ENCODE measurements around the gene RPL37A.
A peak's percentile ranks its signal among the peaks of the same experiment; 100 is the strongest.
"Not testable (repeated sequence)": the region's sequence is repeated elsewhere in the genome, so short reads cannot be mapped to it uniquely, and the experiment has no call there.

Gene RPL37A

GRCh38 chr2:216518566-216519119 lies 20.0 kb downstream of the RPL37A start:
- not testable (repeated sequence) for DNase-seq

DNA sequence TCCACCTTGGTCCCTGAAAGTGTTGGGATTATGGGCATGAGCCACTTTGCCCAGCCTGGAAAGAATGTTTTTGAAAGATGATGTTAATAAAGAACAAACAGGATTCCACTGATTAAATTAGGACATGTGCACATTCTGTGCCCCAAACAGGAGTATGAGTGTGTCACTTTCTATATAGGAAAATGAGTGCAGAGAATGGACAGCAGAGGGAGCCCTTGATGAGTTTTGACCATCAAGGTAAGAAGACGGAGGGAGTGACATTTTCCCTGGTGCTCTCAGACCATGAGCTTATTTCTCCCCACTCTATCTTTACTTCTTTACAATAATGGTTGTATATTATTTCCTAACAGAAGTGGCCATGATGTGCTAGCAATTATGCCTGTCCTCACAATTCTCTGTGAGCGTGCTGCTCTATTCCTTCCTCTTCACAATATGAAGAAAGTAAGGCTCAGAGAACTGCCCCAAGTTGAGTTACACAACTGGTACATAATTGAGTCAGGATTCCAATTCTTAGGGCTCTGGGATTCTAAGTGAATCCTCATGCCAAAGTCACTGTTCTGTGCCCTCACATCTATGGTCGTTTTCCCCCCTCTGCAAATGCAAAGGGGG lies 20.6 kb downstream of the RPL37A start:
- peak; percentile 74 for DNase-seq

DNA sequence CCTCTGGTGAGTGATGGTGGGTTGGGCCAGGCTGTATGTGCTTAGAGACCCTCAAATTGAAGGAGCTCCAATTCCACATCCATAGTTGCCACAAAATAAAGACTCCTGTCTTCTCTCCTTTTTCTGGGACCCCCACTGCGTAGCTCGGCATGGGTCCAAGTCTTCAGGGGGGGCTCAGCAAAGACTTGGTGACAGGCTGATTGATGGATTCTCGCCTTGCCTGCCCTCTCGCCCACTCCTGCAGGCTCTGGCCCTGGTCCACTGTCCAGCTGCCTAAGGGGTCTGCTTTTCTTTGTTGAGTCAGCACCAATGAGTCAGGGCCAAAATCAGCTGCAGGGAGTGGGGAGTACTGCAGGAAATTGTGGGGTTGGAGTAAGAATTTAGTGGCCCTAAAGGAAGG lies 21.5 kb downstream of the RPL37A start:
- DNase-seq = no peak

- no peak for DNase-seq
These were observed 24.4 kb downstream of the RPL37A start for GRCh38 chr2:216522892-216523502.

DNA sequence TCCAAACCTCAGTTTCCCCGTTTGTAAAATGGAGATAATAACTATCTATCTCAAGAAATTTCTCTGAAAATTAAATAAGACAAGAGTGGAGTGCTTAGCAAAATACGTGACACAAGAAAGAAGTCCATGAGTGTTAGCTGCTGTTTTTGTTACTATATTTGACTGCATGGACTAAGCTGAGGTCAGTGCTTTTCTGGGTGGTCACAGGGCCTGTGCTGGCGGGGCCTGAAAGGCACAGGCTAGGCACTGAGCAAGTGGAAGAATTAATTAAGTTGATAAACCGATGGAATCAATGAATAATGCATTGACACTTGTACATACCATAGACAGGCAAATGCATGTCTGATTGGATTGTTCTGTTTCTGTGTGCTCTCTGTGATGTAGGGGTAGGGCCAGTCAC lies 27.3 kb downstream of the RPL37A start:
- DNase-seq = no peak

DNA sequence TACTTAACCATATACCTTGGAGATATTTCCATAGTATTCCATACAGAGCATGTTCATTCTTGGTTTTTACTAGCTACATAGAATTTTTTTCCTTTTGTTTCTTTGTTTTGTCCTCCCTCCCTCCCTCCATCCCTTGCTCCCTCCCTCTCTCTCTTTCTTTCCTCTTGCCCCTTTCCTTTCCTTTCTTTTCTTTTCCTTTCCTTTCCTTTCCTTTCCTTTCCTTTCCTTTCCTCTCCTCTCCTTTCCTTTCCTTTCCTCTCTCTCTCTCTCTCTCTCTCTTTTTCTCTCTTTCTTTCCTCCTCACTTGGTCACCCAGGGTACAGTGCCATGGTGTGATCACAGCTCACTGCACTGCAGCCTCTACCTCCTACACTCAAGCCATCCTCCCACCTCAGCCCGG lies 28.3 kb downstream of the RPL37A start:
- DNase-seq = no peak

DNA sequence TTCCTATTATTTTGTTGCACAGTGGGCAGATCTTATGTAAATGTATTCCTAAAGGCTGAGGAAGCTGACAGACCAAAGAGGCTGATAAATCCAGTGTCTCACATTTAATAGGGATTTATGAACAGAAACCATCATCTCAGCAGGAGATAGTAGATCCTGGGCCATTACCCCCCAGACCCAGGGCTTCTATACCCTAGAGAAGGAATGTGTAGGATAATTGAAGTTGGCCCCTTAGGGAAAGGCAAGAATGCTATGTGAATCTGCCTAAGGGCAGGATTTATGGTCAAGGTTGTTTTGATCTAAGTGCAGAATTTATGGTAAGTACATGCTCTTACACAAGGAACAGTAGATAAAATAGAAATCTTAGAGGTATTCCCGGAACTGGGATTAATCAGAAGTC lies 29.0 kb downstream of the RPL37A start:
- no peak for DNase-seq

DNA sequence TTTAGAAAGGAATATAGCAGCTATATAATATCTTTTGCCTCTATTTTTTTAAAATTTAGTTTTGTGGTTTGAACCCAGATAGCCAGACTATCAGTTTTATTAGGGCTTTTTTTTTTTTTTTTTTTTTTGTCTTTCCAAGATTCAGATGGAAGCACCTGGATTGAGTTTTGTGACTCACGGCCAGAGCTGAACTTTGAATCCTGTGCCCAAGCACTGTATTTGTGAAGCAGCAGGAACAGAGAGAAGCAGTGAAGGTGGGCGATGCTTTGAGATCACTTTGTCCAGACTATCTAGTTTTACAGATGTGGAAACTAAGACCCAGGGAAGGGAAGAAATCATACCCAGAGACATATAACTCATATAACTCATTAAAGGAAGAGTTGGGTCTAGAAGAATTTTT lies 33.9 kb downstream of the RPL37A start:
- no peak for DNase-seq

GRCh38 chr2:216533609-216534008 lies 35.0 kb downstream of the RPL37A start:
- peak; percentile 62 for DNase-seq

- no peak for DNase-seq
These were observed 36.2 kb downstream of the RPL37A start for GRCh38 chr2:216534809-216535208.

- peak; percentile 87 for DNase-seq
These were observed 36.9 kb downstream of the RPL37A start for GRCh38 chr2:216535454-216535995.

DNA sequence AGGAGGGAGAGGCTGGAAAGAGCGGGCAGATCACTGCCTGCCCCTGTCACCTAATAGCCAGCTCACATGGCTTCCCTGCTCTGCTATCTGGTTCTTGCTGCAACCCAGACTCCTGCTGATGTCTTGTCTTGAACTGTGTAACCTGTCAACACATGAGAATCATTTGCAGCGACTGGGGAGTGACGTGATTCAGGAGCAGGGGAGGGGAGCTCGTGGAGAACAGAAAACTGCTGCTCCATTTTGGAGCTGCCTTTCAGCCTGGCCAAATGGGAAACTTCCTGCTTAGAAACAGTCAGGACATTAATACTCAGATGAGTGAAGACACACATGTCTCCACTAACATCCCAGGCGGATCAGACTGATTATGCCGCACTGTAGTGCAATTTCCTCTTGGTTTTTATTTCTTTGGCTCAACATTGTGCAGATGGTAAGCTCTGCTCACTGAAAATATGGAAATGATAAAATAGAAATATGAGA lies 38.1 kb downstream of the RPL37A start:
- DNase-seq = peak; percentile 70

GRCh38 chr2:216537366-216537765 lies 38.7 kb downstream of the RPL37A start:
- DNase-seq = no peak

GRCh38 chr2:216538538-216538937 lies 39.9 kb downstream of the RPL37A start:
- DNase-seq = no peak

DNA sequence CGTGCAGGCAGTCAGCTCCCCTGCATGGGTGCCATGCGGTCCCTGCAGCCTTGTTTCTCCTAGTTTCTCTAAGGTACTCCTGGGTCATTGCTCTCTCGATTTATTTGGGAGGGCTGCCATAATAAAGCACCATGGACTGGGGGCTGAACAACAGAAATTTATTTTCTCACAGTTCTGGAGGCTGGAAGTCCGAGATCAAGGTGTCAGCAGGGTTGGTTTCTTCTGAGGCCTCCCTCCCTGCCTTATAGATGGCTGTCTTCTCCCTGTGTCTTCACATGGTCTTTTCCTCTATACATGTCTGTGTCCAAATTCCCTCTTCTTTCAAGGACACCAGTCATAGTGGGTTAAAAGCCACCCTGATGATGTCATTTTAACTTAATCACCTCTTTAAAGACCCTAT lies 40.5 kb downstream of the RPL37A start:
- no peak for DNase-seq

DNA sequence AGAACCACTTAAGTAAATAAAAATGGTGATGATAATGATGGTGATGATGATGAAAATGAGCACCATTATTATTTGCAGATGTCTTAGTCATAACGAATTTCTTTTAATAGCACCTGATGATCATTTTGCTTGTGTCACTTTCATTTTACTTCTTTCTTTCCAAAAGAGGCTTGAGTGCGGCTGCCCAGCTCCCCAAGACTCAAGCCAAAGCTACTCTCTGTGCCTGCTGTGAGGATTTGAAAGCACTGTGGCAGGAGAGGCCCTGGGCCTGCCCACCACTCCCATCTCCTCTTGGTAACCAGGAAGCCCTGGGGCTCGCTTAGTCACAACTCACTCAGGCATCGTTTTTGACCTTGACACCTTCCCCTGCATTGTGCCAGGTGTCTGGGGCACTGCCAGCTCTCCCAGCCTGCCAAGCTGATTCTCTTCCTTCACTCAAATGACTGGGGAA lies 41.2 kb downstream of the RPL37A start:
- no peak for DNase-seq

- peak; percentile 69 for DNase-seq
These were observed 42.3 kb downstream of the RPL37A start for GRCh38 chr2:216540920-216541319.

DNA sequence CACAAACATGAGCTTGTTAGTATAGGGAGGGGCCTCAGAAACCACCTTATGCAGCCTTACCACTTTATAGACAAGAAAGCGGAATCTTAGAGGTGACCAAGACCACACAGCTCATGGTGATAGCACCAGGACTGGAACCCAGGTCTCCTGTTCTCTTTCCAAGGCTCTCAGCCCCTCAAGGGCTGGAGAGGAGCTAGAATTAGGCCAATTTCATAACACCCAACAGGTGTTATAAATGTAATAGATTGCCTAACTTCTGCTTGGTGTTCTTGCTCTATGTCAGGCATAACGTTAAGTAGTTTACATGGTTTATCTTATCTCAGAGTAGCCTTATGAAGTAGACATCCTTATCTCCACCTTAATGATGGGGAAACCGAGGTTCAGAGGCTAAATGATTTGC lies 42.9 kb downstream of the RPL37A start:
- DNase-seq = no peak

DNA sequence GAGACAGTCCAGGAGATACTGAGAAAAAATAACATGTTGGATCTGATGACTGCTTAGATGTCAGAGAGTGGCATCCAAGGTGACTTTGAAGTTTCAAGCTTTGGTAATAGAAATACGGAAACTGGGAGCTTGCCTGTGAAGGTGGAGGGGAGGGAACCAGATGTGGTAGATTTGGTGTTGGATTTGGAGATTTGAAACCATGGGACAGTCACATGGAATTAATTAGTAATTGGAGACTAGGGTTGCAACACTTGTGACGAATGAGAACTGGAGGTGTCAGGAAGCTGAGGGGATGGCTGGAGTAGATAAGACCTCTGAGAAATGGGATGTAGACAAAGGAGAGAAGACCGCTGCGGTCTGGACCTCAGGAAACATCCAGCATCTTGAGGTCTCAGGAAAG lies 46.7 kb downstream of the RPL37A start:
- no peak for DNase-seq

DNA sequence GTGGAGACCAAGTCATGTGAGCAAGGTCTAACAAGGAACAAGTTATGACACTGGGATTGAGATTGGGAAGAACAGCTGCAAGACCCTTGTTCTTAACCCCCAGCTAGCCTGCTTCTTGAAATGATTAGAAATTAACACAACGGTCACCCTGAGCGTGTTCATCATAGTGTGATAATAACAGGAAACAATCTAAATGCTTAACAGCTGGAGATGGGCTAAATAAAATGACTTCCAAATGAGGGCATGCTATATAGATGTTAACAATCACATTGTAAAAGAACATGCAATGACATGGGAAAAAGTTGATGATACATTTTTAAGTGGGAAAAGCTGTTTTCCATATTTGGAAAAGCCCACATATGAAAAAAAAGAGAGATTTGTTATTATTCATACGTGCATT lies 47.6 kb downstream of the RPL37A start:
- no peak for DNase-seq

- DNase-seq = no peak
These were observed 48.2 kb downstream of the RPL37A start for GRCh38 chr2:216546641-216547403.

DNA sequence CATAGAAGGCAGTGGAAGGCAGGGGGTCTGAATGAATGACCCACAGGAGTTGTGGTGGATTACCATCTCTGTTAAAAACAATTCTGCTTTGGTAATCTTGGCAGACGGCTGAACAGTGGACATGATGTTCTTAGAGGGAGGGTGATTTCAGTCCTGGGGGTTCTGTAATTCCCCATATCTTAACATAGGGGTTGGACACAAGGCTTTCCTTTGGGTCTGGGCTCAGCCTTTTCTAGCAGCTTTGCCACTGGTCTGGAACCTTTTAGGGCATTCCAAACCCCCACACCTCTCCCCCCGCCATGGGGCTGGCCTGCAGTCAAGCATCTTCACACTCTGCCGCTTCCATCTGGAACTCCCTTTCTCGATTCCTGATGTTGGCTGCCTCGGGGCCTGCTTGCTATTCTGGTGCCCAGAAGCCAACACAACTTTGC lies 50.3 kb downstream of the RPL37A start:
- DNase-seq = no peak

GRCh38 chr2:216549926-216550690 lies 51.5 kb downstream of the RPL37A start:
- no peak for DNase-seq

All from islet precursor cell (in vitro differentiated cells).